ENCODE measurements around the gene ITPKB.
"Not testable (repeated sequence)": the region's sequence is repeated elsewhere in the genome, so short reads cannot be mapped to it uniquely, and the experiment has no call there.

The ITPKB gene

DNA sequence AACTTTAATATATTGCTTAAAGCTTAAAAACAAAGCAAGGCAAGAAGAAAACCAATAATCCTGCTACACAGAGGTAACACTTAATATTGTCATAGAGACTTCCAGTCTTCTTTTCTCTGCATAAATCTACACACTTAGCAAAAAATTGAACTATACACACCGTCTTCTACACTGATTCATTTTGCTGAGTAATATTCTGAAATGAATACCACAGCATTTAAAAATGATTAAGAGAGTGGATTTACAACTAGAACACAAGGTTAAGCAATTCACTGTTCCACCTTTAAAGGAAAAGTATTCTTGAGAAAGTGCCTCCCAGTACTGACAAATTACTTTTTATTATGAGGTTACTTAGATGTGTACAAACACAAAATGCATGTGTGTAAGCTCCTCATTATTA is 22.2 kb upstream of the ITPKB start:
- DNase-seq (ENCODE audit: low read depth), result no peak
- no peak overlapping the region for H3K4me3 ChIP-seq (replicated peaks; ENCODE audit: low read depth, low read length)

DNA sequence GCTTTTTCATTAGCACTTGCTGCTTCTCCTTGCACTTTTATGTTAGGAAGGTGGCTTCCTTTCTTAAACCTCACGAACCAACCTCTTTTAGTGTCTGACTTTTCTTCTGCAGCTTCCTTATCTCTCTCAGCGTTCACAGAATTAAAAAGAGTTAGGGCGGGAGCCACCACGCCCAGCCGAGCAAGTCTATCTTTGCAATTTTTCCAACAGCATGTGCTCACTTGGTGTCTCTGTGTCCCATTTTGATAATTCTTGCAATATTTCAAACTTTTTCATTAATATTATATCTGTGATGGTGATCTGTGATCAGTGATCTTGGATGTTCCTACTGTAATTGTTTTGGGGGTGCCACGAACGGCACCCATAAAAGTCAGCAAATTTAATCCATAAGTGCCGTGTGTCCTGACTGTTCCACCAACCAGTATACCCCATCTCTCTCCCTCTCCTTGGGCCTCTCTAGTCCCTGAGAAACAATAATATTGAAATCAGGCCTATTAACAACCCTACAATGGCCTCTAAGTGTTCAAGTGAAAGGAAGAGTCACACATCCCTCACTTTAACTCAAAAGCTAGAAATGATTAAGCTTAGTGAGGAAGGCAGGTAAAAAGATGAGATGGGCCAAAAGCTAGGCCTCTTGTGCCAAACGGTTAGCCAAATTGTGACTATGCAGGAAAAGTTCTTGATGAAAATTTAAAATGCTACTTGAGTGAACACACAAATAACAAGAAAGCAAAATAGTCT is 15.9 kb upstream of the ITPKB start:
- no peak overlapping the region for H3K4me3 ChIP-seq (replicated peaks; ENCODE audit: low read depth, low read length)
- no peak for DNase-seq (ENCODE audit: low read depth)
- TF ChIP-seq, protein P1, sequence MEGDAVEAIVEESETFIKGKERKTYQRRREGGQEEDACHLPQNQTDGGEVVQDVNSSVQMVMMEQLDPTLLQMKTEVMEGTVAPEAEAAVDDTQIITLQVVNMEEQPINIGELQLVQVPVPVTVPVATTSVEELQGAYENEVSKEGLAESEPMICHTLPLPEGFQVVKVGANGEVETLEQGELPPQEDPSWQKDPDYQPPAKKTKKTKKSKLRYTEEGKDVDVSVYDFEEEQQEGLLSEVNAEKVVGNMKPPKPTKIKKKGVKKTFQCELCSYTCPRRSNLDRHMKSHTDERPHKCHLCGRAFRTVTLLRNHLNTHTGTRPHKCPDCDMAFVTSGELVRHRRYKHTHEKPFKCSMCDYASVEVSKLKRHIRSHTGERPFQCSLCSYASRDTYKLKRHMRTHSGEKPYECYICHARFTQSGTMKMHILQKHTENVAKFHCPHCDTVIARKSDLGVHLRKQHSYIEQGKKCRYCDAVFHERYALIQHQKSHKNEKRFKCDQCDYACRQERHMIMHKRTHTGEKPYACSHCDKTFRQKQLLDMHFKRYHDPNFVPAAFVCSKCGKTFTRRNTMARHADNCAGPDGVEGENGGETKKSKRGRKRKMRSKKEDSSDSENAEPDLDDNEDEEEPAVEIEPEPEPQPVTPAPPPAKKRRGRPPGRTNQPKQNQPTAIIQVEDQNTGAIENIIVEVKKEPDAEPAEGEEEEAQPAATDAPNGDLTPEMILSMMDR (IDR thresholded peaks at IDR 0.05; ENCODE audit: low read length, missing control alignments), result no peak

More for the DNA sequence above, 22.2 kb upstream of the ITPKB start:
- TF ChIP-seq, protein P1 (IDR thresholded peaks at IDR 0.05; ENCODE audit: low read length, missing control alignments), result no peak

DNA sequence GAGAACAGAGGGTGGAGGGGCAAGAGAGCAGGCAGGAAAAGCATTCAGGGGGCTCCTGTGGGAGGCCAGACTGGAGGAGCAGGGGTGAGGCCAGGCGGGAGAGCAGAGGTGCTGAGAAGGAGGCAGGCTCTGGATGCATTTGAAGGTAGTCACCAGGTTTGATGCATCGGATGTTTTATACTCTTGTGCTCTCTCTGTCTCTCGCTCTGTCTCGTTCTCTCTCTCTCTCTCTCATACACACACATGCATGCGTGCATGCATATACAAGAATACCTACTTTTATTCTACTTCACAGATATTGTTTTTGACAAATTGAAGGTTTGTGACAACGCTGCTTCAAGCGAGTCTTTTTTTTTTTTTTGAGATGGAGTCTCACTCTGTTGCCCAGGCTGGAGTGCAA is 15.0 kb upstream of the ITPKB start:
- TF ChIP-seq, protein P1 (IDR thresholded peaks at IDR 0.05; ENCODE audit: low read length, missing control alignments), result no peak
- DNase-seq (ENCODE audit: low read depth), result no peak
- H3K4me3 ChIP-seq (replicated peaks; ENCODE audit: low read depth, low read length), result no peak overlapping the region

DNA sequence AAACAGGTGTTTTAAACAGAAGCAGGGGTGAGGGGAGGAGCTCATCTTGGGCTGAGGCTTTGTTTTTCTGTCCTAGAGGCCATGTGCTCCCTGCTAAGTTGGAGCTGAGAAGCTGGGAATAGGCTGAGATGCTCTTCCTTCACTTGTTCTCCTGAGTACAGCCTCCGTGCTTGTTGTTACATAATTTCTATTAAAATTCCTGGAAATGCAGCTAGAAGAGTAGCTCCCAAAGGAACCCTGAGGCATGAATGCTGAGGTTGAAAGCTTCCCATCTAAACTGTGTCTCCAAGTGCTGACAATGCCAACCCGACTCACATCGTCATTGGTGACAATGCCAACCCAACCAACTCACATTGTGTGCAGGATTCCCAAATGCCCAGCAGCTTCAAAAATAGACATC is 12.6 kb upstream of the ITPKB start:
- TF ChIP-seq, protein P1 (IDR thresholded peaks at IDR 0.05; ENCODE audit: low read length, missing control alignments), result no peak
- DNase-seq (ENCODE audit: low read depth), result no peak
- H3K4me3 ChIP-seq (replicated peaks; ENCODE audit: low read depth, low read length), result no peak overlapping the region

DNA sequence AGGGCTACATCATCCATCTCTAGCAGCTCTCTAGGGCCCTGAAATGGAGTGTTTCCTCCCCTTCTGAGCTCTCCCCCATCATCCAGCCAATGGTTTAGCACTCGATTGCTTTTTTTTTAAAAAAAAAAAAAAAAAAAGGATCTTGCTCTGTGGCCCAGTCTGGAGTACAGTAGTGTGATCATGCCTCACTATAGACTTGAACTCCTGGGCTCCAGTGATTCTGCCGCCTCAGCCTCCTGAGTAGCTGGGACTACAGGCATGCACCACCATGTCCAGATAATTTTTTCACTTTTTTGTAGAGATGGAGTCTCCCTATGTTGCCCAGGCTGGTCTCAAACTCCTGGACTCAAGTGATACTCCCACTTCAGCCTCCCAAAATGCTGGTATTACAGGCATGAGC is 12.1 kb upstream of the ITPKB start:
- TF ChIP-seq, protein P1 (IDR thresholded peaks at IDR 0.05; ENCODE audit: low read length, missing control alignments), result no peak
- no peak overlapping the region for H3K4me3 ChIP-seq (replicated peaks; ENCODE audit: low read depth, low read length)

DNA sequence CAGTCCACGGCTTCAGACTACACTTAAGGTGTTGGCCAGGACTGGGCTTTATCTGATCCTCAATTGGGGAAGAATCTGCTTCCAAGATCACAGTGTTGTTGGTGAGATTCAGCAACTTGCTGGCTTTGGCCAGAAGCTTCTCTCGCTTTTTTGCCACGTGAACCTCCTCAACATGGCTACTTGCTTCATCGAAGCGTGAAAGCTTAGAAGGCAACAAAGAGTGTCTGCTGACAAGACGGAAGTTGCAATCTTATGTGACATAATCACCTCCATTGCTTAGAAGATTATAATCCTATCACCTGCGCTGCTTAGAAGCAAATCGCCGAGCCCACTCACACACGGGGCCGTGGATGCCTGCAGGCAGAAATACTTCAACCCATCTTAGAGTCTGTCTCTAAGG is 10.4 kb upstream of the ITPKB start:
- DNase-seq (ENCODE audit: low read depth), result no peak
- no peak overlapping the region for H3K4me3 ChIP-seq (replicated peaks; ENCODE audit: low read depth, low read length)
- TF ChIP-seq, protein P1 (IDR thresholded peaks at IDR 0.05; ENCODE audit: low read length, missing control alignments), result no peak

More for the DNA sequence above, 12.1 kb upstream of the ITPKB start:
- DNase-seq (ENCODE audit: low read depth), result no peak

DNA sequence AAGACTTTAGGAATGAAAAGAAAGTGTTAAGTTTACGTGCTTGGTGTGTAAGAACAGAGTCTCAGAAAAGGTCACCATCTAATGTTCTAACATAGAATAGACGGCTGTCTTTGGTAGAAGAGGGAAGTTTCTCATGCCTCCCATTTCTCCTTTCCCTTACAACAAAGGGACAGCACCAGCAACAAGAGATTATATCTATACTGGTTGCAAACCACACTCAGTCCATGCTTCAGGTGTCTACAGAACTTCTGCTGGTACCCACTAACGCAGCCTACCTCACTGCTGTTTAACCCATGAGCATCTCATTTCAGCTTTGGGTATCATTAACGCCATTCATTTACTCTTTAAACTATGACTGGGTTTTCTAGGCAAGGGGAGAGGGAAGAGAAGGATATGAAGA is 9.2 kb upstream of the ITPKB start:
- TF ChIP-seq, protein P1 (IDR thresholded peaks at IDR 0.05; ENCODE audit: low read length, missing control alignments), result no peak
- no peak for DNase-seq (ENCODE audit: low read depth)
- no peak overlapping the region for H3K4me3 ChIP-seq (replicated peaks; ENCODE audit: low read depth, low read length)

DNA sequence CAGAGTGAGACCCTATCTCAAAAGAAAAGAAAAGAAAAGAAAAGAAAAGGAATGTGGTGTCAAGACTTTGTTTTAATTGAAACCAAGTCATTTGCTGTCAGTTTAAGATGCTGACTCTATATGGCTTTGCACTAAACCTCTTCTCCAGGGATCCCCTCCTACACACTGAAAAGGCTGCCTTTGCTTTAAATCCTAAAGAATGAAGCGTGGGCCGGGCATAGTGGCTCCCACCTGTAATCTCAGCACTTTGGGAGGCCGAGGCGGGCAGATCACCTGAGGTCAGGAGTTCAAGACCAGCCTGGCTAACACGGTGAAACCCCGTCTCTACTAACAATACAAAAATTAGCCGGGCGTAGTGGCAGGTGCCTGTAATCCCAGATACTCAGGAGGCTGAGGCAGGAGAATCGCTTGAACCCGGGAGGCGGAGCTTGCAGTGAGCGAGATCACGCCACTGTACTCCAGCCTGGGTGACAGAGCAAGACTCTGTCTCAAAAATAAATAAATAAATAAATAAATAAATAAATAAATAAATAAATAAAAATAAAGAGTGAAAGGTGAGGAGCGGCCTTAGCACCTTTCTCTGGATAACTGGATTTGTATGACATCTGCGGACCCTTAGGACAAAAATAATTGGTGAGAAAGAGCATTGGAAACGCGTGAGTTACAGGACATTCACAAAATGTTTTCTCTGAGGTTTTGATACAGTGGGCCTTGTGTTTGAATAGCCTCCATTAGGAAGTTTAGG is 8.6 kb upstream of the ITPKB start:
- H3K4me3 ChIP-seq (replicated peaks; ENCODE audit: low read depth, low read length); DNase-seq (ENCODE audit: low read depth): not testable (repeated sequence)
